Measurements from ENCODE around the gene KLHL4. TPM values are rescaled to one million over a fixed set of nuclear protein-coding genes. Genes with fewer than 3 reads are reported as not detected.
"Not testable (repeated sequence)": the region's sequence is repeated elsewhere in the genome, so short reads cannot be mapped to it uniquely, and the experiment has no call there.

Gene KLHL4, protein sequence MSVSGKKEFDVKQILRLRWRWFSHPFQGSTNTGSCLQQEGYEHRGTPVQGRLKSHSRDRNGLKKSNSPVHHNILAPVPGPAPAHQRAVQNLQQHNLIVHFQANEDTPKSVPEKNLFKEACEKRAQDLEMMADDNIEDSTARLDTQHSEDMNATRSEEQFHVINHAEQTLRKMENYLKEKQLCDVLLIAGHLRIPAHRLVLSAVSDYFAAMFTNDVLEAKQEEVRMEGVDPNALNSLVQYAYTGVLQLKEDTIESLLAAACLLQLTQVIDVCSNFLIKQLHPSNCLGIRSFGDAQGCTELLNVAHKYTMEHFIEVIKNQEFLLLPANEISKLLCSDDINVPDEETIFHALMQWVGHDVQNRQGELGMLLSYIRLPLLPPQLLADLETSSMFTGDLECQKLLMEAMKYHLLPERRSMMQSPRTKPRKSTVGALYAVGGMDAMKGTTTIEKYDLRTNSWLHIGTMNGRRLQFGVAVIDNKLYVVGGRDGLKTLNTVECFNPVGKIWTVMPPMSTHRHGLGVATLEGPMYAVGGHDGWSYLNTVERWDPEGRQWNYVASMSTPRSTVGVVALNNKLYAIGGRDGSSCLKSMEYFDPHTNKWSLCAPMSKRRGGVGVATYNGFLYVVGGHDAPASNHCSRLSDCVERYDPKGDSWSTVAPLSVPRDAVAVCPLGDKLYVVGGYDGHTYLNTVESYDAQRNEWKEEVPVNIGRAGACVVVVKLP
- 3.1 and 4.6 TPM in 2 replicates for total RNA-seq (2012; rRNA removed)

- H3K9me3 ChIP-seq (replicated peaks; ENCODE audit: low read length): no peaks in the 10 kb centered on the region
- no peaks in the 10 kb centered on the region for H3K4me1 ChIP-seq (ENCODE audit: control insufficient read depth, insufficient read depth, low read length)
- H3K4me2 ChIP-seq (ENCODE audit: low read length): peak within 1 kb of the TSS; percentile 74
- peak within 1 kb of the TSS; percentile 62 for H3K9ac ChIP-seq (ENCODE audit: low read depth, low read length)
- no peaks in the 10 kb centered on the region for H3K27me3 ChIP-seq (ENCODE audit: control insufficient read depth, insufficient read depth, low read length)
- H3K36me3 ChIP-seq (ENCODE audit: insufficient read depth, low read length): no peaks in the 10 kb centered on the region
- peak within 1 kb of the TSS; percentile 64 for H3K4me3 ChIP-seq (ENCODE audit: low read length)
Measured at GRCh38 chrX:87517571-87518141, at the start of gene KLHL4. Gene KLHL4 (plus strand): TSS chrX:87517802. CDS start chrX:87517894, 92 bp downstream.

GRCh38 chrX:87468941-87469340 lies 48.7 kb upstream of the KLHL4 start:
- no peaks in the 10 kb centered on the region for H3K4me1 ChIP-seq (ENCODE audit: control insufficient read depth, insufficient read depth, low read length)
- no peak overlapping the region for H3K4me3 ChIP-seq (ENCODE audit: low read length)
- H3K36me3 ChIP-seq (ENCODE audit: insufficient read depth, low read length): no peaks in the 10 kb centered on the region
- H3K9me3 ChIP-seq (replicated peaks; ENCODE audit: low read length): no peaks in the 10 kb centered on the region
- no peak overlapping the region for H3K4me2 ChIP-seq (ENCODE audit: low read length)
- H3K9ac ChIP-seq (ENCODE audit: low read depth, low read length): no peak overlapping the region
- no peaks in the 10 kb centered on the region for H3K27me3 ChIP-seq (ENCODE audit: control insufficient read depth, insufficient read depth, low read length)

- Histone ChIP-seq H3K4me3 (ENCODE audit: low read length) (no peak overlapping the region), H3K4me1 (ENCODE audit: control insufficient read depth, insufficient read depth, low read length) (no peaks in the 10 kb centered on the region), H3K36me3 (ENCODE audit: insufficient read depth, low read length) (no peaks in the 10 kb centered on the region), H3K9ac (ENCODE audit: low read depth, low read length) (no peak overlapping the region), H3K27me3 (ENCODE audit: control insufficient read depth, insufficient read depth, low read length) (no peaks in the 10 kb centered on the region), H3K4me2 (ENCODE audit: low read length) (no peak overlapping the region), H3K9me3 (replicated peaks; ENCODE audit: low read length) (no peaks in the 10 kb centered on the region)
Measured at GRCh38 chrX:87475793-87476192, 41.8 kb upstream of the KLHL4 start.

DNA sequence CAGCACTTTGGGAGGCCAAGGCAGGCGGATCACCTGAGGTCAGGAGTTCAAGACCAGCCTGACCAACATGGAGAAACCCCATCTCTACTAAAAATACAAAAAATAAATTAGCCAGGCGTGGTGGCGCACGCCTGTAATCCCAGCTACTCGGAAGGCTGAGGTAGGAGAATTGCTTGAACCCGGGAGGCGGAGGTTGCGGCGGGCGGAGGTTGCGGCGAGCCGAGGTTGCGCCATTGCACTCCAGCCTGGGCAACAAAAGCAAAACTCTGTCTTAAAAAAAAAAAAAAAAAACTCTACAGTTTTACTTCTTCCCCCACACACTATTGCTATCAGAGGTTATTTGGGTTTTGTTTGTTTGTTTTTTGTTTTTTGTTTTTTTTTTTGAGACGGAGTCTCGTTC lies 38.9 kb upstream of the KLHL4 start:
- H3K9ac ChIP-seq (ENCODE audit: low read depth, low read length); H3K9me3 ChIP-seq (replicated peaks; ENCODE audit: low read length); H3K27me3 ChIP-seq (ENCODE audit: control insufficient read depth, insufficient read depth, low read length); H3K4me1 ChIP-seq (ENCODE audit: control insufficient read depth, insufficient read depth, low read length); H3K4me2 ChIP-seq (ENCODE audit: low read length); H3K36me3 ChIP-seq (ENCODE audit: insufficient read depth, low read length); H3K4me3 ChIP-seq (ENCODE audit: low read length): not testable (repeated sequence)

- no peak overlapping the region for H3K4me2 ChIP-seq (ENCODE audit: low read length)
- H3K4me1 ChIP-seq (ENCODE audit: control insufficient read depth, insufficient read depth, low read length): no peaks in the 10 kb centered on the region
- H3K4me3 ChIP-seq (ENCODE audit: low read length): no peak overlapping the region
- no peaks in the 10 kb centered on the region for H3K36me3 ChIP-seq (ENCODE audit: insufficient read depth, low read length)
- H3K9ac ChIP-seq (ENCODE audit: low read depth, low read length): no peak overlapping the region
- no peaks in the 10 kb centered on the region for H3K27me3 ChIP-seq (ENCODE audit: control insufficient read depth, insufficient read depth, low read length)
- H3K9me3 ChIP-seq (replicated peaks; ENCODE audit: low read length): no peaks in the 10 kb centered on the region
Measured at GRCh38 chrX:87489071-87489470, 28.5 kb upstream of the KLHL4 start.

DNA sequence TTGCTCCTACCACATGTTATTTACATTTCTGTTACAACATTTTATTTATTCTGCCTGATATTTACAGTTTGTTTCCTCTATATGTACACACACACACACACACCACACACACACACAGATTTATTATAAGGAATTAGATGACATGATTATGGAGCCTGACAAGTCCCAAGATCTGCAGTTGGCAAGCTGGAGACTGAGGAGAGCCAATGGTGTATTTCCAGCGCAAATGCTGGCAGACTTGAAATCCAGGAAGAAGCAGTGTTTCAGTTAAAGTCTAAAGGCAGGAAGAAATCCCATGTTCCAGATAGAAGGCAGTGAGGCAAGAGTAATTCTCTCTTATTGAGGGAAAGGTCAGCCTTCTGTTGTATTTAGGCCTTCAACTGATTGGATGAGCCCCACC lies 1.8 kb upstream of the KLHL4 start:
- no peaks in the 10 kb centered on the region for H3K4me1 ChIP-seq (ENCODE audit: control insufficient read depth, insufficient read depth, low read length)
- H3K27me3 ChIP-seq (ENCODE audit: control insufficient read depth, insufficient read depth, low read length): no peaks in the 10 kb centered on the region
- H3K4me3 ChIP-seq (ENCODE audit: low read length): no peak overlapping the region
- no peak overlapping the region for H3K4me2 ChIP-seq (ENCODE audit: low read length)
- H3K9me3 ChIP-seq (replicated peaks; ENCODE audit: low read length): no peaks in the 10 kb centered on the region
- H3K36me3 ChIP-seq (ENCODE audit: insufficient read depth, low read length): no peaks in the 10 kb centered on the region
- H3K9ac ChIP-seq (ENCODE audit: low read depth, low read length): no peak overlapping the region

DNA sequence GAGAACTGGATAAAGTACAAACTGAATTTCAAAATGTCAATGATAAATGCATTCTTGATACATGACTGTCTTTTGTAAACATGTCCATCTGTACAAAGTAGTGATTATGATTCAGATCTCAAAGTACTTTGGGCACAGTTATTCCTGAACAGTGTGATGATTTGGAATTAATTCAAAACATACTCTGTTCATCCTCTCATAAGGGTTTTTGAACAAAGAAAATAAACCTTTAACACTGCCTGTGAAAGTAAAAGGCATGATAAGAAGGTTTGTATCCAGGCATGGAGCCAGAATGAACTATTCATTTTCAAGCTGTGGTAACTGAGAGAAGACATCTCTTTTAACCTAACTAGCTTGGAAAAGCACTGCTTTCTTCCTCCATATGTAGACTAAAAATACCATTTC lies 883 bp upstream of the KLHL4 start:
- Histone ChIP-seq H3K4me2 (ENCODE audit: low read length) (peak overlapping the region; percentile 74), H3K9ac (ENCODE audit: low read depth, low read length) (peak overlapping the region; percentile 16), H3K27me3 (ENCODE audit: control insufficient read depth, insufficient read depth, low read length) (no peaks in the 10 kb centered on the region), H3K9me3 (replicated peaks; ENCODE audit: low read length) (no peaks in the 10 kb centered on the region), H3K4me3 (ENCODE audit: low read length) (no peak overlapping the region), H3K36me3 (ENCODE audit: insufficient read depth, low read length) (no peaks in the 10 kb centered on the region), H3K4me1 (ENCODE audit: control insufficient read depth, insufficient read depth, low read length) (no peaks in the 10 kb centered on the region)

DNA sequence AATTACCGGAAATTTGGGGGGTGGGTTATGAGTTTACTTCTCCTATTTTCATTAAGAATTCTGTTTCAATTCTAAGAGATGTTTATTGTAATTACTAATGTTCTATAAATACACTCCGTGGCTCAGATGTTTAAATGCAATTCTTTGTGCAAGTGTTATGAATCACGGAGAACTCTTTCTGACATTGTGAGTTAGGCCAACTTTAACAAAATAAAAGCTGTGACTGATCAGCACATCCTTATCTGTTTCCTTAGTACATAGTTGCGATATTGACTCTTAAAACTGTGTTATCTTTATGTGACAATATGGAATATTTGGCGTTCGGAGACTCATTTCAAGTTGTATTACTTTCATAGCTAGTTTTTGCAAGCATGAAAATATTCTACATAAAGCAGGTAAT lies 902 bp downstream of the KLHL4 start:
- no peaks in the 10 kb centered on the region for H3K4me1 ChIP-seq (ENCODE audit: control insufficient read depth, insufficient read depth, low read length)
- peak overlapping the region; percentile 64 for H3K4me3 ChIP-seq (ENCODE audit: low read length)
- peak overlapping the region; percentile 62 for H3K9ac ChIP-seq (ENCODE audit: low read depth, low read length)
- peak overlapping the region; percentile 74 for H3K4me2 ChIP-seq (ENCODE audit: low read length)
- no peaks in the 10 kb centered on the region for H3K9me3 ChIP-seq (replicated peaks; ENCODE audit: low read length)
- no peaks in the 10 kb centered on the region for H3K36me3 ChIP-seq (ENCODE audit: insufficient read depth, low read length)
- H3K27me3 ChIP-seq (ENCODE audit: control insufficient read depth, insufficient read depth, low read length): no peaks in the 10 kb centered on the region

GRCh38 chrX:87525771-87526229 lies 8.2 kb downstream of the KLHL4 start:
- Histone ChIP-seq H3K9me3 (replicated peaks; ENCODE audit: low read length) (no peaks in the 10 kb centered on the region), H3K4me3 (ENCODE audit: low read length) (peak overlapping the region; percentile 24), H3K4me2 (ENCODE audit: low read length) (peak overlapping the region; percentile 67), H3K9ac (ENCODE audit: low read depth, low read length) (no peak overlapping the region), H3K27me3 (ENCODE audit: control insufficient read depth, insufficient read depth, low read length) (no peaks in the 10 kb centered on the region), H3K36me3 (ENCODE audit: insufficient read depth, low read length) (no peaks in the 10 kb centered on the region), H3K4me1 (ENCODE audit: control insufficient read depth, insufficient read depth, low read length) (peaks cover 8% of the 10 kb centered on the region)

- Histone ChIP-seq H3K4me3 (ENCODE audit: low read length) (peak overlapping the region; percentile 24), H3K9ac (ENCODE audit: low read depth, low read length) (no peak overlapping the region), H3K36me3 (ENCODE audit: insufficient read depth, low read length) (no peaks in the 10 kb centered on the region), H3K27me3 (ENCODE audit: control insufficient read depth, insufficient read depth, low read length) (no peaks in the 10 kb centered on the region), H3K4me2 (ENCODE audit: low read length) (peak overlapping the region; percentile 67), H3K9me3 (replicated peaks; ENCODE audit: low read length) (no peaks in the 10 kb centered on the region), H3K4me1 (ENCODE audit: control insufficient read depth, insufficient read depth, low read length) (peaks cover 8% of the 10 kb centered on the region)
Measured at GRCh38 chrX:87526281-87526680, 8.7 kb downstream of the KLHL4 start.

- Histone ChIP-seq H3K36me3 (ENCODE audit: insufficient read depth, low read length) (no peaks in the 10 kb centered on the region), H3K4me2 (ENCODE audit: low read length) (no peak overlapping the region), H3K27me3 (ENCODE audit: control insufficient read depth, insufficient read depth, low read length) (no peaks in the 10 kb centered on the region), H3K4me3 (ENCODE audit: low read length) (no peak overlapping the region), H3K9ac (ENCODE audit: low read depth, low read length) (no peak overlapping the region), H3K4me1 (ENCODE audit: control insufficient read depth, insufficient read depth, low read length) (peaks cover 8% of the 10 kb centered on the region), H3K9me3 (replicated peaks; ENCODE audit: low read length) (no peaks in the 10 kb centered on the region)
Measured at GRCh38 chrX:87528487-87528886, 10.9 kb downstream of the KLHL4 start.
